Parathyroid adenoma (tissue), 2 donors: ENCODE measurements around the gene EEFSEC.

Experiments used
- H2AFZ ChIP-seq: fragments of 300-600 bp; sonication (generic); one replicate; pipeline ENCODE4 v1.7.0; 2017; ENCODE audit warnings: antibody characterized with exemption, mild to moderate bottlenecking
- H3K27ac ChIP-seq: fragments of 300-600 bp; sonication (generic); one replicate; pipeline ENCODE4 v1.7.0; 2017
- H3K27me3 ChIP-seq: fragments of 300-600 bp; sonication (generic); one replicate; pipeline ENCODE4 v1.7.0; 2017; ENCODE audit warnings: low read length; ENCODE audit not compliant: control insufficient read depth, insufficient read depth
- H3K36me3 ChIP-seq: fragments of 300-600 bp; sonication (generic); one replicate; pipeline ENCODE4 v1.7.0; 2017; ENCODE audit warnings: low read length; ENCODE audit not compliant: control insufficient read depth, insufficient read depth
- H3K4me1 ChIP-seq: fragments of 300-600 bp; sonication (generic); one replicate; pipeline ENCODE4 v1.7.0; 2017; ENCODE audit warnings: control low read depth
- H3K4me2 ChIP-seq: fragments of 300-600 bp; sonication (generic); one replicate; pipeline ENCODE4 v1.7.0; 2017; ENCODE audit warnings: low read length
- H3K4me3 ChIP-seq: fragments of 300-600 bp; sonication (generic); one replicate; pipeline ENCODE4 v1.7.0; 2017; ENCODE audit warnings: low read depth, low read length
- H3K79me2 ChIP-seq: fragments of 300-600 bp; sonication (generic); one replicate; pipeline ENCODE4 v1.7.0; 2017; ENCODE audit warnings: control low read depth
- H3K9ac ChIP-seq: fragments of 300-600 bp; sonication (generic); one replicate; pipeline ENCODE4 v1.7.0; 2017; ENCODE audit warnings: mild to moderate bottlenecking
- H3K9me3 ChIP-seq: fragments of 300-600 bp; sonication (generic); one replicate; pipeline ENCODE4 v1.7.0; 2017; ENCODE audit warnings: low read length; ENCODE audit not compliant: control insufficient read depth
- TF ChIP-seq, protein P1 (sequence below): fragments of 300-600 bp; sonication (generic); IDR thresholded peaks from one replicate; pipeline ENCODE4 v1.7.0; 2017; ENCODE audit warnings: antibody characterized with exemption, mild to moderate bottlenecking
- donor health status: primary hyperparathyroidism.

The EEFSEC gene

DNA sequence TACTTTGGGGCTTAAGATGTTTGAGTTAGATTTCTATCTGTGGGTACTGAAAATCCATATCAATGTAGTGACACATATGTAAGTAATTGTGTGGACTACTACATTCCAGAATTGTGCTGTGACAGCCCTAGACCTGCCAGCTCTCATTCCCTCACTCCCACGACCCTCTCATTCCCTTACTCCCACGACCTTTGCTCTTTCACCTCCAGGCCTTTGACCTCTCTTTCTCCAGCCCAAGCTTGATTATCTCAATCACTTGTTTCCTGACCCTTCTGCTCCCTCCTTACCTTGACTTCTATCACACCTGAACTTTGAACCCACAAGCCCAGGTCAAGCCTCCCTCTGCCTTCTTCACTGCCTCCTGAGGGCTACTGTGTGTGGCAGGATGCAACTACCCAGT, 26.0 kb upstream of the EEFSEC start:
- Histone ChIP-seq H3K36me3 (no peaks in the 10 kb centered on the region), H3K9me3 (no peaks in the 10 kb centered on the region)
- TF ChIP-seq, protein P1, sequence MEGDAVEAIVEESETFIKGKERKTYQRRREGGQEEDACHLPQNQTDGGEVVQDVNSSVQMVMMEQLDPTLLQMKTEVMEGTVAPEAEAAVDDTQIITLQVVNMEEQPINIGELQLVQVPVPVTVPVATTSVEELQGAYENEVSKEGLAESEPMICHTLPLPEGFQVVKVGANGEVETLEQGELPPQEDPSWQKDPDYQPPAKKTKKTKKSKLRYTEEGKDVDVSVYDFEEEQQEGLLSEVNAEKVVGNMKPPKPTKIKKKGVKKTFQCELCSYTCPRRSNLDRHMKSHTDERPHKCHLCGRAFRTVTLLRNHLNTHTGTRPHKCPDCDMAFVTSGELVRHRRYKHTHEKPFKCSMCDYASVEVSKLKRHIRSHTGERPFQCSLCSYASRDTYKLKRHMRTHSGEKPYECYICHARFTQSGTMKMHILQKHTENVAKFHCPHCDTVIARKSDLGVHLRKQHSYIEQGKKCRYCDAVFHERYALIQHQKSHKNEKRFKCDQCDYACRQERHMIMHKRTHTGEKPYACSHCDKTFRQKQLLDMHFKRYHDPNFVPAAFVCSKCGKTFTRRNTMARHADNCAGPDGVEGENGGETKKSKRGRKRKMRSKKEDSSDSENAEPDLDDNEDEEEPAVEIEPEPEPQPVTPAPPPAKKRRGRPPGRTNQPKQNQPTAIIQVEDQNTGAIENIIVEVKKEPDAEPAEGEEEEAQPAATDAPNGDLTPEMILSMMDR: no peak

DNA sequence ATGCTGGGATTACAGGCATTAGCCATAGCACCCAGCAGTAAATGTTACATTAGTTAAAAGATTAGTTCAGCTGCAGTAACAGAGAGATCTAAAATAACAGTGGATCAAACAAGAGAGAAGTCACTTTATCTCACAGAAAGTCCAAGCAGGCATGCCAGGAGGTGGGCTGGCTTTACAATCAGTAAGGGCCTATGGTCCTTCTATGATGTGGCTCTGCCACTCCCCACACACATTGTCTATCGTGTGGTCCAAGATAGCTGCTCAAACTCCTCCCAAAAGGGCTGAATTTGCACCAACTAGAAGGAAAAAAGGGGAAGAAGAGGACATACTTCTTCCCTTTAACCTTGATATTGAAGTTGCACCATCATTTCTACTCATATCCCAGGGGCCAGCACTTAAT, 25.0 kb upstream of the EEFSEC start:
- Histone ChIP-seq H3K9me3 (no peaks in the 10 kb centered on the region), H2AFZ (no peak overlapping the region), H3K9ac (no peak overlapping the region), H3K4me2 (no peak overlapping the region), H3K79me2 (no peaks in the 10 kb centered on the region), H3K27ac (no peak overlapping the region), H3K4me3 (no peak overlapping the region), H3K27me3 (no peaks in the 10 kb centered on the region), H3K36me3 (no peaks in the 10 kb centered on the region), H3K4me1 (no peaks in the 10 kb centered on the region)
- TF ChIP-seq, protein P1: no peak

More for the DNA sequence above, 26.0 kb upstream of the EEFSEC start:
- Histone ChIP-seq H3K27ac (no peak overlapping the region), H3K4me1 (peaks cover 4% of the 10 kb centered on the region), H2AFZ (no peak overlapping the region), H3K79me2 (no peaks in the 10 kb centered on the region), H3K9ac (no peak overlapping the region), H3K27me3 (no peaks in the 10 kb centered on the region), H3K4me2 (no peak overlapping the region), H3K4me3 (no peak overlapping the region)

DNA sequence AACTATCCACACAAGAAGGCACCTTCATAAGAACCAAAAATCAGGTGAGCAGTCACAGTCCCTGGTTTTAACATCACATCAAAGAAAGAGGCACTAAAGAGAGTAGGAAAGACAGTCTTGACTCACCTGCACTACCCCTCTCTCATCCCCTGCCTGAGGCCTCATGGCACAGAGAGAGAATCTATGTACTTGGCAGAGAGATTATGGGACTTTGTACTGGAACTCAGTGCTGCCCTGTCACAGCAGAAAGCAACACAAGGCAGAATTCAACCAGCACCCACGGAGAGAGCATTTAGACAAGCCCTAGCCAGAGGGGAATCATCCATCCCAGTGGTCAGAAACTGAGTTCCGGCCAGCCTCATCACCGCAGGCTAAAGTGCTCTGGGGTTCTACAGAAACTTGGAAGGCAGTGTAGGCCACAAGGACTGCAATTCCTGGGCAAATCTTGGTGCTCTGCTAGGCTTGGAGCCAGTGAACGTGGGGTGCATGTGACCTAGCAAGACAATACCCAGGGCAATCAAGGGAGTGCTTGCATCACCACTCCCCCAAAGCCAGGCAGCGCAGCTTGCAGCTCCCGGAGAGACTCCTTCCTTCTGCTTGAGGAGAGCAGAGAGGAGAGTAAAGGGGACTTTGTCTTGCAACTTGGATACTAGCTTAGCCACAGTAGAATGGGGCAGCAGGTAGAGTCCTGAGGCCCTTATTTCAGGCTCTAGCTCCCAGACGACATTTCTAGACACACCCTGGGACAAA, 21.2 kb upstream of the EEFSEC start:
- no peak overlapping the region for H3K9ac ChIP-seq
- TF ChIP-seq, protein P1: no peak
- H3K36me3 ChIP-seq: no peaks in the 10 kb centered on the region

DNA sequence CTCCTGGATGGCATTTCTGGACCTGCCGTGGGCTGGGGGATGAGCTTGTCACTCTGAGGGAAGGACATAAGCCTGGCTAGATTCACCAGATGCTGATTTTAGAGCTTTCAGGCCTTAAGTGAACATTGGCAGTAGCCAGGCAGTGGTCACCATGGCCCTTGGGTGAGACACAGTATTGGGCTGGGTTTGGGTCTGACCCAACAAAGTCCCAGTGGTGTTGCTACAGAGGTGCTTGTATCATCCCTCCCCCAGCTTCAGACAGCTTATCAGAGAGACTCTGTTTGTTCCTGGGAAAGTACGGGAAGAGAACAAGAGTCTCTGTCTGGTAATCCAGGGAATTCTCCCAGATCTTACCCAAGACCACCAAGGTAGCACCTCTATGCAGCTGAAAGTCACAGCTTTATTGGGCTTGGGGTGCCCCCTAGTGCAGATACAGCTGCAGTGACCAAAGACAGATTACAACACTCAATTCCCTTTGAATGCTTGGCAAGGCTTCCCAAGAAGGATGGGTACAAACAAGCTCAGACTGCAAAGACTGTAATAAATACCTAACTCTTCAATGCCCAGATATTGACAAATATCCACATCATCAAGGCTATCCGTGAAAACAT, 19.9 kb upstream of the EEFSEC start:
- Histone ChIP-seq H2AFZ (no peak overlapping the region), H3K36me3 (no peaks in the 10 kb centered on the region), H3K27me3 (no peaks in the 10 kb centered on the region), H3K9ac (no peak overlapping the region), H3K27ac (no peak overlapping the region), H3K4me1 (no peaks in the 10 kb centered on the region), H3K9me3 (no peaks in the 10 kb centered on the region), H3K4me3 (no peak overlapping the region), H3K4me2 (no peak overlapping the region), H3K79me2 (no peaks in the 10 kb centered on the region)
- TF ChIP-seq, protein P1: peak; percentile 64

More for the DNA sequence above, 21.2 kb upstream of the EEFSEC start:
- Histone ChIP-seq H3K4me2 (no peak overlapping the region), H3K27me3 (no peaks in the 10 kb centered on the region), H3K4me1 (no peaks in the 10 kb centered on the region), H3K4me3 (no peak overlapping the region), H3K27ac (no peak overlapping the region), H3K9me3 (no peaks in the 10 kb centered on the region), H3K79me2 (no peaks in the 10 kb centered on the region), H2AFZ (no peak overlapping the region)

DNA sequence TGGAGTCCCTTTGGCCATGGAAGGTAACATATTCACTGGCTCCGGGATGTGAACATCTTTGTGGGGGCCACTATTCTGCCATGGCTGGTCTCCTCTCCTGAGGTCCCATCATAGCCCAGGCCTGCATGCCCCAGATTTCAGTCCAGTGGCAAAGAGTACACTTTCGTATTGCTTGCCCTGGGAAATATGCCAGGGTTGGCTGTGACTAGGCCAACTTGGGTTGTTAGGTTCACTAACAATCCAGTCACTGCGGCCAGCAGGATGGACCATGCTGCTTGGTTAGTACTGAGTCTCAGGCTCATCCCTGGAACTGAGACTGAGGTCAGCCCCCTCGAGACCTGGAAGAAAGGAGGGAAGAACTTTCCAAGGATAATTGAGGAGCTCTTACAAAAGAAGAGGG, 9.8 kb upstream of the EEFSEC start:
- Histone ChIP-seq H3K4me1 (no peaks in the 10 kb centered on the region), H3K27me3 (no peaks in the 10 kb centered on the region), H3K79me2 (no peaks in the 10 kb centered on the region), H3K27ac (no peak overlapping the region), H2AFZ (no peak overlapping the region), H3K9me3 (no peaks in the 10 kb centered on the region), H3K36me3 (no peaks in the 10 kb centered on the region), H3K4me2 (no peak overlapping the region), H3K4me3 (no peak overlapping the region), H3K9ac (no peak overlapping the region)
- TF ChIP-seq, protein P1: no peak
